PC-3 (cell line): Measurements from ENCODE around the gene LRRC52. TPM values are rescaled to one million over a fixed set of nuclear protein-coding genes. Genes with fewer than 3 reads are reported as not detected.
A peak's percentile ranks its signal among the peaks of the same experiment; 100 is the strongest.

ENCODE experiments used
- ATAC-seq: fragments of 200-7000 bp; cut with Tn5 transposase; 2 replicates; pipeline ENCODE4 v1.9.1; 2020; ENCODE audit warnings: mild to moderate bottlenecking, moderate library complexity
- BruUV-seq: library from RNA; stranded (reverse); fragments of 400-500 nt; replicated peaks from 2 replicates; lab custom pipeline; 2021; lab: Mats Ljungman, UMichigan
- CTCF ChIA-PET: fragments of 300-600 bp; sonication (Branson Sonifier 250); formaldehyde crosslinking; loops from one replicate; lab custom pipeline; 2022; ENCODE audit warnings: antibody characterized with exemption; lab: Charles Lee
- POLR2A ChIA-PET: fragments of 300-600 bp; sonication (Branson Sonifier 250); formaldehyde crosslinking; loops from one replicate; lab custom pipeline; 2022; ENCODE audit warnings: antibody characterized with exemption; ENCODE audit not compliant: unreplicated experiment; lab: Charles Lee
- DNase-seq: peaks from one replicate; pipeline ENCODE4 v3.0.0-alpha.2; 2015
- H2AFZ ChIP-seq: fragments of 300-600 bp; sonication (generic); 2 replicates; pipeline ENCODE4 v1.6.0; 2016; ENCODE audit warnings: antibody characterized with exemption, low read length
- H3F3A ChIP-seq: fragments of 300-600 bp; sonication (generic); one replicate; pipeline ENCODE4 v1.6.0; 2017; ENCODE audit warnings: antibody characterized with exemption, low read length, control low read depth, mild to moderate bottlenecking; ENCODE audit not compliant: unreplicated experiment
- H3K27ac ChIP-seq: fragments of 300-600 bp; sonication (generic); 2 replicates; pipeline ENCODE4 v1.5.1; 2016; ENCODE audit warnings: mild to moderate bottlenecking, low read length
- H3K27me3 ChIP-seq: fragments of 300-600 bp; sonication (generic); 2 replicates; pipeline ENCODE4 v1.6.1; 2016; ENCODE audit warnings: low read length, mixed read lengths
- H3K36me3 ChIP-seq: fragments of 300-600 bp; sonication (generic); 2 replicates; pipeline ENCODE4 v1.6.1; 2016; ENCODE audit warnings: low read depth, mixed run types, low read length, mixed read lengths
- H3K4me1 ChIP-seq: fragments of 300-600 bp; sonication (generic); 2 replicates; pipeline ENCODE4 v1.5.1; 2016; ENCODE audit warnings: low read length; ENCODE audit not compliant: insufficient read depth
- H3K4me2 ChIP-seq: fragments of 300-600 bp; sonication (generic); 2 replicates; pipeline ENCODE4 v1.6.0; 2016; ENCODE audit warnings: low read length
- H3K4me3 ChIP-seq: fragments of 300-600 bp; sonication (generic); 2 replicates; pipeline ENCODE4 v1.5.1; 2016; ENCODE audit warnings: mild to moderate bottlenecking, low read length, mixed read lengths
- H3K79me2 ChIP-seq: fragments of 300-600 bp; sonication (generic); 2 replicates; pipeline ENCODE4 v1.6.1; 2017; ENCODE audit warnings: low read length, mixed read lengths
- H3K9ac ChIP-seq: fragments of 300-600 bp; sonication (generic); 2 replicates; pipeline ENCODE4 v1.6.0; 2016; ENCODE audit warnings: mild to moderate bottlenecking, low read length
- H3K9me2 ChIP-seq: fragments of 300-600 bp; sonication (generic); replicated peaks from 2 replicates; pipeline ENCODE4 v1.6.1; 2016; ENCODE audit warnings: mixed run types, low read length, mixed read lengths
- H3K9me3 ChIP-seq: fragments of 300-600 bp; sonication (generic); 2 replicates; pipeline ENCODE4 v1.6.1; 2016; ENCODE audit warnings: low read length, mixed read lengths
- H4K20me1 ChIP-seq: fragments of 300-600 bp; sonication (generic); 2 replicates; pipeline ENCODE4 v1.6.1; 2016; ENCODE audit warnings: low read length, mixed read lengths
- EZH2 ChIP-seq: fragments of 300-600 bp; sonication (generic); IDR thresholded peaks from one replicate; pipeline ENCODE4 v1.6.1; 2017; ENCODE audit warnings: antibody characterized with exemption, mild to moderate bottlenecking, low read length; ENCODE audit not compliant: unreplicated experiment
- EZH2phosphoT487 ChIP-seq: fragments of 300-600 bp; sonication (generic); IDR thresholded peaks from 2 replicates; pipeline ENCODE4 v1.6.1; 2018; ENCODE audit warnings: mild to moderate bottlenecking, antibody characterized with exemption, low read length, borderline replicate concordance
- intact Hi-C: fragments of 100-400 bp; cut with micrococcal nuclease; formaldehyde crosslinking; loops from 2 replicates; pipeline ENCODE4 v1.9.0; 2023
- total RNA-seq: library from RNA; depleted of rRNA; stranded (reverse); fragments of >200 nt; gene quantifications from 2 replicates; pipeline ENCODE4 v1.2.3, GENCODE V29; 2014
- TF ChIP-seq, protein P1 (sequence below): fragments of 300-600 bp; sonication (generic); conservative IDR thresholded peaks from 2 replicates; pipeline ENCODE4 v1.5.1; 2017; ENCODE audit warnings: antibody characterized with exemption, low read depth, mild to moderate bottlenecking, low read length

Gene LRRC52
- total RNA-seq, 1 experiment from 2014 or later, result not detected

DNA sequence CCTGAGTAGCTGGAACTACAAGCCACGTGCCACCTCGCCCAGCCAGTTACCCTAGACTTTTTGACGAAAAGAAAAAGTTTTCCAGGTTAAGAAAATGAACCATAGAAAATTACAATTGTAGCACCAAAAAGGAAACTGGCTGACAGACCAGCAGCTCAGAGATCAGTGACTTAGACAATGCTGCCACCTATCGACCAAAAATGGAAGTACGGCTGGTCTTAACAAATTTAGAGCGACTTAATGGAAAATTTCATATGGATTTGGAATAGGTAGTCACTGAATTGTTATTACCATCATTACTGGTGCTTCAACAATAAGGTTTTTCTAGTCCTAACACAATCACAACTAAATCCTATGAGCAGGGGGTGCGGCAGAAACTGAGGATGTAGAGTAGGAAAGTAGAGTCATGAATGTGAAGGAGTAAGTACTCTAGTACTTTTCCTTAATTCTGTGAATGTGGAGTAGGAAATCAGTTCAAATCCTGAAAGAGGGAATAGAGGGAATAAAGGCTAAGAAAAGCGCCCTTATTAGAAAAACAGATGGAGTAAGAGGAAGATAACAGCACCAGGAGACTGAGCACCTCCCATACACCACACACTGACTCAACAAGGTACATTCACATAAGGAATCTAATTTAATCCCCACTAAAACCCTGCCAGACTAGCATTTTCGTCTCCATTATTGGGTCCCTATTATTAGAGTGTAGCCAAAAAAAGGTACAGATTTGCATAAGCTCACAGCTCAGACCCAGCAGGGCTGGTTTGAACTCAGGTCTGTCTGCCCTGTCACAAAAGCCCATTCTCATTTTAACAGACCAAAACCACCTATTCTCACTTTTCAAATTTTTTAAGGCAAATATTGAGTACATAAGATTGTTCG lies 49.4 kb downstream of the LRRC52 start:
- ATAC-seq (peak; percentile 41), DNase-seq (peak; percentile 95)
- no TSS peak for BruUV-seq
- Histone ChIP-seq H3K9ac (no peak overlapping the region), H3K4me3 (no peak overlapping the region), H2AFZ (no peak overlapping the region), H3K27me3 (peaks cover 37% of the 10 kb centered on the region), H3K9me2 (no peaks in the 10 kb centered on the region), H4K20me1 (no peaks in the 10 kb centered on the region), H3K79me2 (no peaks in the 10 kb centered on the region), H3K36me3 (no peaks in the 10 kb centered on the region), H3K9me3 (no peaks in the 10 kb centered on the region), H3K27ac (no peak overlapping the region), H3F3A (no peaks in the 10 kb centered on the region), H3K4me1 (peaks cover 6% of the 10 kb centered on the region), H3K4me2 (no peak overlapping the region)
- ChIA-PET POLR2A (no interaction called here), CTCF (interaction anchor here (0.5 to 1.0 kb wide), 5 partner anchors 188 to 226 kb away, joined by 3 to 6 read pairs (median 3); no protein-coding TSS in a partner anchor)
- TF ChIP-seq, protein P1, sequence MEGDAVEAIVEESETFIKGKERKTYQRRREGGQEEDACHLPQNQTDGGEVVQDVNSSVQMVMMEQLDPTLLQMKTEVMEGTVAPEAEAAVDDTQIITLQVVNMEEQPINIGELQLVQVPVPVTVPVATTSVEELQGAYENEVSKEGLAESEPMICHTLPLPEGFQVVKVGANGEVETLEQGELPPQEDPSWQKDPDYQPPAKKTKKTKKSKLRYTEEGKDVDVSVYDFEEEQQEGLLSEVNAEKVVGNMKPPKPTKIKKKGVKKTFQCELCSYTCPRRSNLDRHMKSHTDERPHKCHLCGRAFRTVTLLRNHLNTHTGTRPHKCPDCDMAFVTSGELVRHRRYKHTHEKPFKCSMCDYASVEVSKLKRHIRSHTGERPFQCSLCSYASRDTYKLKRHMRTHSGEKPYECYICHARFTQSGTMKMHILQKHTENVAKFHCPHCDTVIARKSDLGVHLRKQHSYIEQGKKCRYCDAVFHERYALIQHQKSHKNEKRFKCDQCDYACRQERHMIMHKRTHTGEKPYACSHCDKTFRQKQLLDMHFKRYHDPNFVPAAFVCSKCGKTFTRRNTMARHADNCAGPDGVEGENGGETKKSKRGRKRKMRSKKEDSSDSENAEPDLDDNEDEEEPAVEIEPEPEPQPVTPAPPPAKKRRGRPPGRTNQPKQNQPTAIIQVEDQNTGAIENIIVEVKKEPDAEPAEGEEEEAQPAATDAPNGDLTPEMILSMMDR, result peak; percentile 98
- TF ChIP-seq EZH2phosphoT487 (no peak), EZH2 (no peak)
- intact Hi-C loops, result loop anchor here (1.0 kb wide), 4 partner anchors 189 to 479 kb away; no protein-coding TSS in a partner anchor

DNA sequence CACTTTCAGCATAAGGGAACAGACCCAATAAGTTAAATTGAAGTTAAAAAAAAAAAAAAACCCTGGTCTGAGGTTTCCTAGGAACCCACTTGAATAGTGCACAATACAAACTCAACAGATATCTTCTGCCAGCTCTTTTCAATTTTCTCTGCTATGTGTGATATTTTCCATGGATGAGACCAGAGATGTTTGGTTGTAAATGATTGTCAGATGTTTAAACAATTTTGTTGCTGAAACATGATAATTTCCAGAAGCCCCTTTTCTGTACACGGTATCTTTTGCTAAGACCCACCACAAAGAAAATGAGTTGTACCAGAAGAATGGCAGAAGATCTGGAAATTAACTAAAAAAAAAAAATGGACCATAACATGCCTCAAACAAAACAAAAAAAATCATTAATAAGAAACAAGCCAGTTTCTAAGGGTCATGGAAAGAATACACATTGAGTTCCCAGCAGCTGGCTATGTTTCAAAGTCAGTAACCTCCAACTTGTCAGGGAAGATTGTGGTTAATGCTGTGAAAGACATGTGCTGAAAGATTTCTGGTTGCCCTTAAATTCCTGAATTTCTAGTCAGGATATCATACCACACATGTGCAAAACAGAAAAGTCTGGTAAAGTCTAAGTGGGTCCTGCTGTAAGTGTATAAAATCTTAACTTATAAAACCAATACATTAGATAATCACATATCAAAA lies 51.6 kb downstream of the LRRC52 start:
- Histone ChIP-seq H2AFZ (no peak overlapping the region), H3K4me2 (no peak overlapping the region), H3K4me3 (no peak overlapping the region), H3K4me1 (peaks cover 12% of the 10 kb centered on the region), H3K79me2 (no peaks in the 10 kb centered on the region), H3K36me3 (no peaks in the 10 kb centered on the region), H4K20me1 (no peaks in the 10 kb centered on the region), H3F3A (no peaks in the 10 kb centered on the region), H3K9me2 (no peaks in the 10 kb centered on the region), H3K27ac (no peak overlapping the region), H3K27me3 (peaks cover 16% of the 10 kb centered on the region), H3K9ac (no peak overlapping the region), H3K9me3 (no peaks in the 10 kb centered on the region)
- POLR2A ChIA-PET, result no interaction called here
- intact Hi-C loops, result no loop called here
- CTCF ChIA-PET, result interaction anchor here (0.8 kb wide), 1 partner anchor 307 kb away, joined by 6 read pairs; no protein-coding TSS in a partner anchor
- TF ChIP-seq, protein P1, result no peak
- TF ChIP-seq EZH2 (no peak), EZH2phosphoT487 (no peak)
- peak; percentile 24 for DNase-seq
- no TSS peak for BruUV-seq
- no peak for ATAC-seq
